ENCODE data around the gene DCST1. TPM values are rescaled to one million over a fixed set of nuclear protein-coding genes. Genes with fewer than 3 reads are reported as not detected.

DCST1 gene
- total RNA-seq, 1 experiment from 2014 or later: 0.22 TPM

- peaks cover 40% of the 10 kb centered on the region for H3K4me1 ChIP-seq (replicated peaks; ENCODE audit: insufficient read depth)
- ChIA-PET POLR2A (ENCODE audit: unreplicated experiment) (no interaction called here), CTCF (interaction anchor here (0.5 kb wide), 1 partner anchor 598 kb away, joined by 7 read pairs; no protein-coding TSS in a partner anchor)
- intact Hi-C loops (cut with micrococcal nuclease; ENCODE audit: unreplicated experiment): loop anchor here (2.0 kb wide), 1 partner anchor 89 kb away; the partner anchor contains the start of gene PYGO2
- no peaks in the 10 kb centered on the region for H3K27me3 ChIP-seq (ENCODE audit: insufficient read depth, low read depth)
- H2AFZ ChIP-seq: peak overlapping the region; percentile 92
- TF ChIP-seq EZH2 (IDR thresholded peaks at IDR 0.05; ENCODE audit: low read depth): no peak
- TF ChIP-seq, protein P1, sequence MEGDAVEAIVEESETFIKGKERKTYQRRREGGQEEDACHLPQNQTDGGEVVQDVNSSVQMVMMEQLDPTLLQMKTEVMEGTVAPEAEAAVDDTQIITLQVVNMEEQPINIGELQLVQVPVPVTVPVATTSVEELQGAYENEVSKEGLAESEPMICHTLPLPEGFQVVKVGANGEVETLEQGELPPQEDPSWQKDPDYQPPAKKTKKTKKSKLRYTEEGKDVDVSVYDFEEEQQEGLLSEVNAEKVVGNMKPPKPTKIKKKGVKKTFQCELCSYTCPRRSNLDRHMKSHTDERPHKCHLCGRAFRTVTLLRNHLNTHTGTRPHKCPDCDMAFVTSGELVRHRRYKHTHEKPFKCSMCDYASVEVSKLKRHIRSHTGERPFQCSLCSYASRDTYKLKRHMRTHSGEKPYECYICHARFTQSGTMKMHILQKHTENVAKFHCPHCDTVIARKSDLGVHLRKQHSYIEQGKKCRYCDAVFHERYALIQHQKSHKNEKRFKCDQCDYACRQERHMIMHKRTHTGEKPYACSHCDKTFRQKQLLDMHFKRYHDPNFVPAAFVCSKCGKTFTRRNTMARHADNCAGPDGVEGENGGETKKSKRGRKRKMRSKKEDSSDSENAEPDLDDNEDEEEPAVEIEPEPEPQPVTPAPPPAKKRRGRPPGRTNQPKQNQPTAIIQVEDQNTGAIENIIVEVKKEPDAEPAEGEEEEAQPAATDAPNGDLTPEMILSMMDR (conservative IDR thresholded peaks at IDR 0.05): no peak
- peak overlapping the region; percentile 99 for H3K4me2 ChIP-seq
- H4K20me1 ChIP-seq (ENCODE audit: insufficient read depth): no peaks in the 10 kb centered on the region
- H3K79me2 ChIP-seq (ENCODE audit: low read depth): peaks cover 24% of the 10 kb centered on the region
- H3K9me2 ChIP-seq (ENCODE audit: insufficient read depth): no peaks in the 10 kb centered on the region
- H3K36me3 ChIP-seq (ENCODE audit: low read depth): no peaks in the 10 kb centered on the region
- peak overlapping the region; percentile 67 for H3K27ac ChIP-seq
- DNase-seq: no peak
- H3K9me3 ChIP-seq (ENCODE audit: insufficient read depth, low read depth): no peaks in the 10 kb centered on the region
- H3F3A ChIP-seq (ENCODE audit: insufficient read depth, low read depth): peaks cover 27% of the 10 kb centered on the region
- H3K4me3 ChIP-seq: peak overlapping the region; percentile 73
- TSS peak; percentile 70 for BruUV-seq (replicated peaks)
These were observed 16.3 kb downstream of the DCST1 start for GRCh38 chr1:155049651-155050559.

- intact Hi-C loops (cut with micrococcal nuclease; ENCODE audit: unreplicated experiment): loop anchor here (2.0 kb wide), 1 partner anchor 90 kb away; the partner anchor contains the start of gene PYGO2
- Histone ChIP-seq H3K36me3 (ENCODE audit: low read depth) (no peaks in the 10 kb centered on the region), H3K4me1 (replicated peaks; ENCODE audit: insufficient read depth) (peaks cover 34% of the 10 kb centered on the region), H3F3A (ENCODE audit: insufficient read depth, low read depth) (peaks cover 27% of the 10 kb centered on the region), H3K27ac (peak within 1 kb of the TSS; percentile 67), H3K79me2 (ENCODE audit: low read depth) (peaks cover 24% of the 10 kb centered on the region), H4K20me1 (ENCODE audit: insufficient read depth) (no peaks in the 10 kb centered on the region), H2AFZ (peak within 1 kb of the TSS; percentile 92), H3K4me2 (peak within 1 kb of the TSS; percentile 99), H3K4me3 (peak within 1 kb of the TSS; percentile 73), H3K27me3 (ENCODE audit: insufficient read depth, low read depth) (no peaks in the 10 kb centered on the region), H3K9me3 (ENCODE audit: insufficient read depth, low read depth) (no peaks in the 10 kb centered on the region), H3K9me2 (ENCODE audit: insufficient read depth) (no peaks in the 10 kb centered on the region)
- POLR2A ChIA-PET (ENCODE audit: unreplicated experiment): interaction anchor here (0.5 to 1.0 kb wide), 4 partner anchors 15 to 1741 kb away, joined by 3 to 10 read pairs (median 4); partner anchors contain the start of gene SHC1
- TF ChIP-seq, protein P1 (conservative IDR thresholded peaks at IDR 0.05): peak; percentile 89
- TF ChIP-seq EZH2 (IDR thresholded peaks at IDR 0.05; ENCODE audit: low read depth): no peak
- CTCF ChIA-PET: interaction anchor here (0.5 to 1.4 kb wide), 14 partner anchors 10 to 598 kb away, joined by 3 to 11 read pairs (median 4); partner anchors contain the start of genes PBXIP1, SHC1 and ZBTB7B
- BruUV-seq (replicated peaks): no TSS peak
- DNase-seq: peak; percentile 64 to 88
These were observed 17.1 kb downstream of the DCST1 start, which contains the start of gene ADAM15 for GRCh38 chr1:155050560-155051341. Gene ADAM15 (plus strand): TSS chr1:155051316. CDS start chr1:155051387, 71 bp downstream.
